NCI-H2171 treated with DMSO at 0.1 percent for 48 hours (cell line): ENCODE data around the gene MNAT1.
"Not testable (repeated sequence)": the region's sequence is repeated elsewhere in the genome, so short reads cannot be mapped to it uniquely, and the experiment has no call there.

ENCODE experiments used
- DNase-seq: peaks from one replicate; lab custom pipeline; 2025; lab: John Stamatoyannopoulos, UW

Gene MNAT1

GRCh38 chr14:60738843-60739508 is 4.4 kb downstream of the MNAT1 start:
- no peak for DNase-seq

- DNase-seq: no peak
These were observed 10.0 kb downstream of the MNAT1 start for GRCh38 chr14:60744566-60744965.

GRCh38 chr14:60753264-60754119 is 18.9 kb downstream of the MNAT1 start:
- no peak for DNase-seq

DNA sequence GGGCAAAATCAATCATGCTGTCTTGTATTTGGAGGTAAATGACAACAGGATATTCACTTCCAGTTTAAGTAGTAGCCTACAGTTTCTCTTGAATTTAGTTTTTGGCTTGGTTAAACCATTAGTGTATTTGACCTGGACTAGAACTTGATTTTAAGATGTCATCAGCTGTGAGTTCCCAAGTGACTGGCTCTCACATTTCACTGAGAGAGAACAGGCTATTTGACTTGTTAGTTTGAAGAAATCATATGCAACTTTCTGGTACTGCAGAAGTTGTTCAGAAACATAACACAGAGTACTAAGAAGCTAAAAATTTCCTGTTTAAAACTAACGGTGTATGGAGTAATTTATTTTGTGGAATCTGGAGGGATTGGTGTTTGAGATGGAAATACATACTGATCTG is 22.3 kb downstream of the MNAT1 start:
- no peak for DNase-seq

DNA sequence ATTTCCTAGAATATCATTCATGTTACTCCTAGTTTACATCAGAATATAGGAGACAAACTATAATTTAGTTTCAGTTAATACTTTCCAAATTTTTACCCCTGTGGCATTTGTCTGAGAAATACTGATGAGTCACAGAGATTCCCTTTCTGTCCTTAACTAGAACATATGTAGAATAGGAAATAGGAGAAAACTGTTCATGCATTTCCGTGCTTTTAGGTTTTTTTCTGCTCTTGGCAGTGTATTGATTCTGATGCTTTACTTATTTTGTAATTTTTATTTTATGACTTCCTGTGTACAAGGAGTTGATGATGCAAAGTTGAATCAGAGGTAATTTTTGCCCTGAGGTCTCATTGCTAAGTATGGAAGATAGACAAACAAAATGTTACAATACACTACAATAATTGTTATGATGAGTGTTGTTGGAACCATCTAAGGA is 23.0 kb downstream of the MNAT1 start:
- DNase-seq: no peak

DNA sequence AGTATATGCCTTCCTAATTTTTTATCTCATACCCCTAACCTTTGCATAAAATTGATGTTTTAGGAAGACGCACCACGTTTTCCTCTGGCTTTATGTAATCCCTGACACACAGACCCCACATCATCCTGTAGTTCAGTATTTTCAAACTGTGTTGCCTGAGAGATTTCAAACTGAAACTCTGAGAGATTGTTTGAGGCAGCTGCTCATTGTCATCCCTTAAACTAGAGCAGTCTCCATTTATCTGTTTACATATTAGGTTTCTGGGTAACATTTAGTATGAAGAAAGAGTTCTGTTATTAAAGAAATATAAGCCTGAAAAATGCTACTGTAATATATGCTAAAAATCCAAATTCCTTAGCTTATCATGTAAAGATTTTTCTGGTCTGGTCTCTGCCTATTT is 24.3 kb downstream of the MNAT1 start:
- DNase-seq: peak; percentile 55

GRCh38 chr14:60760209-60760608 is 25.6 kb downstream of the MNAT1 start:
- DNase-seq: no peak

DNA sequence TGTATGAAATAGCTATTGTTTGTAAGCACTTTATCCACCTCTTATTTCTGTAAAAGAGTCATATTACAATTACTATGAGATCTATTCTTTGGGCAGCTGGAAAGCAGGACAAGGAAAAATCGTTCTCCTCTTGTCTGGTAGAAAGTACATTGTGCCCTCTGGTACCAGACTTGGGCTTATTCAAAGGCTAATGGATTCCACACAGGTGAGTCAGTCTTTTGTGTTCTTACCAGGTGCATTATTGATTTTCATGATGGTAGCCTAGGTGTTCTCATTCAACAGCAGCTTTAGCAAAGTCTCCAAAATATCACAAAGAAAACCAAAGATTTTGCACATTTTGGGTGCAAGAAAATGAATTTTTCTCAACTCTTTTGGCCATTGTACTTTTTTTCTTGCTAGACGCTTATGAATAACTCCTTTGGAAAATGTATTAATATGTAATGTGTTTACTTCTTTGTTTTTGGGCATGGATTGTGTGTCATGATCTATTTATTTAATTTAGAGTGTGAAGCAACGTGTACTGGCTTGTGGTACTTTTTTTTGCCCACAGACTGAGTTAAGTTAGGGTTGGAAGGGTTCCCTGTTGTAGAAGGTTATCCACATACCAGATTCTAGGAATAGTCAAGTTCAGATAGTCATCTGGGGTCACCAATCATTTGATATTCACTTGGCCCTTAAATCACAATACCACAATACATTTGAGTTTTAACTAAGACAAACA is 26.2 kb downstream of the MNAT1 start:
- DNase-seq: peak; percentile 32

- no peak for DNase-seq
These were observed 34.0 kb downstream of the MNAT1 start for GRCh38 chr14:60768602-60769001.

DNA sequence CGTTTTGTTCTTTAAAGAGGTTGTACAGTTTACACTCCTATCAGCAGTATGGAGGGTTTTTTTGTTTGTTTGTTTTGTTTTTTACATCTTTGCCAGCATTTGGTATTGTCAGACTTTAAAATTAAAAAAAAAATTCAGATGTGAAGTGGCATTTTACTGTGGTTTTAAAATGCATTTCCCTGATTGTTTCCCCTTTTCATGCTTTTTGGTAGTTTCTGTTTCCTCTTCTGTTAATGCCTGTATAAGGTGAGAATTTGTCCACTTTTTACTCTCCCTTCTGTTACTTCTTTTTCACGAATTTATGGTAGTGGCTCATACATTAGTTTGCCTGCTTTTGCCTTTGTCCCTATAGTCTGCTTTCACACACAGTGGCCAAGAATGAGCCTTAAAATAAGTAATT is 36.6 kb downstream of the MNAT1 start:
- DNase-seq: no peak

GRCh38 chr14:60773558-60773957 is 39.0 kb downstream of the MNAT1 start:
- no peak for DNase-seq

- DNase-seq: no peak
These were observed 40.7 kb downstream of the MNAT1 start for GRCh38 chr14:60775296-60775695.

DNA sequence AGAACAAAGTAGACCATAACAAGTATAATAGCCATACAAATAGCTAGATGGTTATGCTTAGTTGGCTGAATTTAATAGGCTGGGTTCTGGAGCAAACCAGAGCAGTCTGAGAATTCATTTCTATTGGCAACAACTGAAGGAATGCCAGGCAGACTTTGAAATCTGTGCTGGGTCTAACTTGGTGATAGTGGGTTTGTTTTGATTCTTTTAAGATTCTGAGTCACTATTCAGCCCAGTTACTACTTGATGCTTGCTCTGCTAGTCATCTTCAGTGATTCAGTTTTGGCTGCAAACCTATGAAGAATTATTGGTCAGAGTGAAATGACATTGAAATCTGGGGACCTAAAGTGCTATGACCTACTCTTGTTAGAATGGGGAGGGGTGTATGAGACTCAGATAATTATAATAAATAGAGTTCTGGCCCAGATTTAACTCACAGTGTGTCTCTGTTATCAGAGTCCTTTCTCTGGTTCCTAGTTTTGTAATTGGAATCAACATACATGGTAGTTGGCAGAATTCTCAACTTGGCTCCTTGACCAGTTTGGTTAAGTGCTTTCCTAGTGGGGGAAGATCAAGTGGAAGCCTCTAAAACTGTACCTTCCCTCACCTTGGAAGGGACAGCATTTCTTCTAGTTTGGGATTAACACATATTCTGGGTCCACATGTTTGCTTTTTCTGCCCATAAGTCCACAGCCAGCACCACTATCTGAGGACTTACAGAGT is 43.5 kb downstream of the MNAT1 start:
- DNase-seq: no peak

DNA sequence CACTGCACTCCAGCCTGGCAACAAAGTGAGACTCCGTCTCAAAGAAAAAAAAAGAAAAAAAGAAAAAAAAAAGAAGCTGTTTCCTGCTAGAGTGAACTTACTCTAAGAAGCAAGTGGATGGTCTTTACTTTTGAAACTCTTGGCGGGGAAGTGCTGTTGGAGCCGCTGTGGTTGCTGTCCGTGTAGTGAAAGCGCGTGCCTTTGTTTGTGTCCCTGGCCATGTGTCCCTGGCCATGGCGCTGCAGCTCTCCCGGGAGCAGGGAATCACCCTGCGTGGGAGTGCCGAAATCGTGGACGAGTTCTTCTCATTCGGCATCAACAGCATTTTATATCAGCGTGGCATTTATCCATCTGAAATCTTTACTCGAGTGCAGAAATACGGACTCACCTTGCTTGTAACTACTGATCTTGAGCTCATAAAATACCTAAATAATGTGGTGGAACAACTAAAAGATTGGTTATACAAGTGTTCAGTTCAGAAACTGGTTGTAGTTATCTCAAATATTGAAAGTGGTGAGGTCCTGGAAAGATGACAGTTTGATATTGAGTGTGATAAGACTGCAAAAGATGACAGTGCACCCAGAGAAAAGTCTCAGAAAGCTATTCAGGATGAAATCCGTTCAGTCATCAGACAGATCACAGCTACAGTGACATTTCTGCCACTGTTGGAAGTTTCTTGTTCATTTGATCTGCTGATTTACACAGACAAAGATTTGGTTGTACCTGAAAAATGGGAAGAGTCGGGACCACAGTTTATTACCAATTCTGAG is 45.4 kb downstream of the MNAT1 start:
- DNase-seq: not testable (repeated sequence)

DNA sequence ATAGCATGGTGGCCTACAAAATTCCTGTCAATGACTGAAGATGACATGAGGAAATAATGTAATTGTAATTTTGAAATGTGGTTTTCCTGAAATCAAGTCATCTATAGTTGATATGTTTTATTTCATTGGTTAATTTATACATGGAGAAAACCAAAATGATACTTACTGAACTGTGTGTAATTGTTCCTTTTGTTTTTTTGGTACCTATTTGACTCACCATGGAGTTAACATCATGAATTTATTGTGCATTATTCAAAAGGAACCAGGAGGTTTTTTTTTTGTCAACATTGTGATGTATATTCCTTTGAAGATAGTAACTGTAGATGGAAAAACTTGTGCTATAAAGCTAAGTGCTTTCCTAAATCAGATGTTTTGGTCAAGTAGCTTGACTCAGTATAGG is 46.0 kb downstream of the MNAT1 start:
- DNase-seq: not testable (repeated sequence)

DNA sequence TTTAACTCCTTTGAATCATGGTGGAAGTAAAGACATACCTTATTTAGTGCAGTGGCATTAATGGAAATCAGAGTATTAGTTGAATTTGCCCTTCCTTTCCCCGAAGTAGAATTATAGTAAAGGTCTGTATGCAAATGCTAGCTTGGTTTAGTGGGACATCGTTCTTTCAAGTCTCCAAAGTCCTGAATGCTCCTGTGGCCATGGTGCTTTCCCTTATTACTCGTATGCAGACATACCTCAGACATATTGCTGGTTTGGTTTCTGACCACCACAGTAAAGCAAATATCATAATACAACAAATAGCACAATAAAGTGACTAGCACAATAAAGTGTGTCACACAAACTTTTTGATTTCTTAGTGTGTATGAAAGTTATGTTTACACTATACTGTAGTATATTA is 52.3 kb downstream of the MNAT1 start:
- DNase-seq: no peak

GRCh38 chr14:60789656-60790055 is 55.1 kb downstream of the MNAT1 start:
- no peak for DNase-seq

DNA sequence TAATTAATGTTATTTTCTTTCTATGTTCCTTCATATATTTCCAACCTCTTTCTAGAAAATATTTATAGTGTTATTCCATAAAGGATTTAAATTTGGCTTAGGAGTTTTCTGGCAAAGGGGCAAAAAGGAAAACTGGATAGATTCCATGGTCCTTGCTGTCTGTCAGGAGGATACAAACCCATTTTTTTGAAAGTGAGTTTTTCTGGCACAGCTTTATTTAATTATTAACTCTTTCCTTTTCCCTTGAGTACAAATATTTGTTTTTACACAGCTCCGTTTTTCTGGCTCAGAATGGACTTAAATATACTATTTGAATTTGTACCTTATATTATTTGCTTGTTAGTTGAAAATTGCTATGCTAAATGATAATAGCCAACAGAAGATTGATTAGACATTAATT is 56.3 kb downstream of the MNAT1 start:
- DNase-seq: no peak

- no peak for DNase-seq
These were observed 61.9 kb downstream of the MNAT1 start for GRCh38 chr14:60796434-60796833.

GRCh38 chr14:60800409-60800808 is 65.8 kb downstream of the MNAT1 start:
- DNase-seq: no peak

GRCh38 chr14:60803871-60804270 is 69.3 kb downstream of the MNAT1 start:
- no peak for DNase-seq
